ENCODE results near the gene AHR.

Gene AHR

GRCh38 chr7:17365775-17366174 lies 67.3 kb downstream of the AHR start:
- peaks cover 31% of the 10 kb centered on the region for H3K4me1 ChIP-seq (ENCODE audit: control insufficient read depth, insufficient read depth, low read length)
- no peak overlapping the region for H3K4me3 ChIP-seq (ENCODE audit: low read length)
- no peaks in the 10 kb centered on the region for H3K36me3 ChIP-seq (ENCODE audit: control insufficient read depth, insufficient read depth, low read length, severe bottlenecking)
- H3K9ac ChIP-seq (ENCODE audit: low read length), result no peak overlapping the region
- no peak for DNase-seq (ENCODE audit: low read depth)
- no peaks in the 10 kb centered on the region for H3K9me3 ChIP-seq (ENCODE audit: control insufficient read depth, low read length)
- no peaks in the 10 kb centered on the region for H3K27me3 ChIP-seq (replicated peaks; ENCODE audit: control insufficient read depth, insufficient read depth, low read length)

GRCh38 chr7:17367502-17367901 lies 69.0 kb downstream of the AHR start:
- DNase-seq (ENCODE audit: low read depth), result peak; percentile 44
- H3K9me3 ChIP-seq (ENCODE audit: control insufficient read depth, low read length), result no peaks in the 10 kb centered on the region

GRCh38 chr7:17368856-17369524 lies 70.5 kb downstream of the AHR start:
- no peaks in the 10 kb centered on the region for H3K9me3 ChIP-seq (ENCODE audit: control insufficient read depth, low read length)
- no peak for DNase-seq (ENCODE audit: low read depth)
- peaks cover 49% of the 10 kb centered on the region for H3K4me1 ChIP-seq (ENCODE audit: control insufficient read depth, insufficient read depth, low read length)
- H3K4me3 ChIP-seq (ENCODE audit: low read length), result peak overlapping the region; percentile 2
- peak overlapping the region; percentile 31 for H3K9ac ChIP-seq (ENCODE audit: low read length)
- no peaks in the 10 kb centered on the region for H3K27me3 ChIP-seq (replicated peaks; ENCODE audit: control insufficient read depth, insufficient read depth, low read length)
- no peaks in the 10 kb centered on the region for H3K36me3 ChIP-seq (ENCODE audit: control insufficient read depth, insufficient read depth, low read length, severe bottlenecking)

More at GRCh38 chr7:17367502-17367901, 69.0 kb downstream of the AHR start:
- peaks cover 46% of the 10 kb centered on the region for H3K4me1 ChIP-seq (ENCODE audit: control insufficient read depth, insufficient read depth, low read length)
- peak overlapping the region; percentile 36 for H3K9ac ChIP-seq (ENCODE audit: low read length)
- no peaks in the 10 kb centered on the region for H3K36me3 ChIP-seq (ENCODE audit: control insufficient read depth, insufficient read depth, low read length, severe bottlenecking)
- H3K27me3 ChIP-seq (replicated peaks; ENCODE audit: control insufficient read depth, insufficient read depth, low read length), result no peaks in the 10 kb centered on the region
- no peak overlapping the region for H3K4me3 ChIP-seq (ENCODE audit: low read length)

GRCh38 chr7:17369691-17370426 lies 71.4 kb downstream of the AHR start:
- peak; percentile 96 for DNase-seq (ENCODE audit: low read depth)
- no peaks in the 10 kb centered on the region for H3K9me3 ChIP-seq (ENCODE audit: control insufficient read depth, low read length)
- no peaks in the 10 kb centered on the region for H3K27me3 ChIP-seq (replicated peaks; ENCODE audit: control insufficient read depth, insufficient read depth, low read length)
- peak overlapping the region; percentile 62 for H3K4me3 ChIP-seq (ENCODE audit: low read length)
- H3K4me1 ChIP-seq (ENCODE audit: control insufficient read depth, insufficient read depth, low read length), result peaks cover 58% of the 10 kb centered on the region
- no peaks in the 10 kb centered on the region for H3K36me3 ChIP-seq (ENCODE audit: control insufficient read depth, insufficient read depth, low read length, severe bottlenecking)
- peak overlapping the region; percentile 73 for H3K9ac ChIP-seq (ENCODE audit: low read length)

- Histone ChIP-seq H3K4me1 (ENCODE audit: control insufficient read depth, insufficient read depth, low read length) (peaks cover 61% of the 10 kb centered on the region), H3K4me3 (ENCODE audit: low read length) (peak overlapping the region; percentile 47), H3K9ac (ENCODE audit: low read length) (peak overlapping the region; percentile 73), H3K27me3 (replicated peaks; ENCODE audit: control insufficient read depth, insufficient read depth, low read length) (no peaks in the 10 kb centered on the region), H3K9me3 (ENCODE audit: control insufficient read depth, low read length) (no peaks in the 10 kb centered on the region), H3K36me3 (ENCODE audit: control insufficient read depth, insufficient read depth, low read length, severe bottlenecking) (no peaks in the 10 kb centered on the region)
- DNase-seq (ENCODE audit: low read depth), result no peak
Measured at GRCh38 chr7:17370901-17371585, 72.6 kb downstream of the AHR start.

- no peaks in the 10 kb centered on the region for H3K9me3 ChIP-seq (ENCODE audit: control insufficient read depth, low read length)
- peaks cover 61% of the 10 kb centered on the region for H3K4me1 ChIP-seq (ENCODE audit: control insufficient read depth, insufficient read depth, low read length)
- H3K9ac ChIP-seq (ENCODE audit: low read length), result peak overlapping the region; percentile 74
- no peaks in the 10 kb centered on the region for H3K27me3 ChIP-seq (replicated peaks; ENCODE audit: control insufficient read depth, insufficient read depth, low read length)
- DNase-seq (ENCODE audit: low read depth), result peak; percentile 95
- no peaks in the 10 kb centered on the region for H3K36me3 ChIP-seq (ENCODE audit: control insufficient read depth, insufficient read depth, low read length, severe bottlenecking)
- peak overlapping the region; percentile 56 for H3K4me3 ChIP-seq (ENCODE audit: low read length)
Measured at GRCh38 chr7:17371671-17372524, 73.4 kb downstream of the AHR start.

- H3K9me3 ChIP-seq (ENCODE audit: control insufficient read depth, low read length), result no peaks in the 10 kb centered on the region
- no peaks in the 10 kb centered on the region for H3K36me3 ChIP-seq (ENCODE audit: control insufficient read depth, insufficient read depth, low read length, severe bottlenecking)
- H3K27me3 ChIP-seq (replicated peaks; ENCODE audit: control insufficient read depth, insufficient read depth, low read length), result no peaks in the 10 kb centered on the region
- DNase-seq (ENCODE audit: low read depth), result no peak
- H3K4me1 ChIP-seq (ENCODE audit: control insufficient read depth, insufficient read depth, low read length), result peaks cover 47% of the 10 kb centered on the region
- H3K4me3 ChIP-seq (ENCODE audit: low read length), result peak overlapping the region; percentile 24
- H3K9ac ChIP-seq (ENCODE audit: low read length), result no peak overlapping the region
Measured at GRCh38 chr7:17374157-17374556, 75.7 kb downstream of the AHR start.

GRCh38 chr7:17374654-17375053 lies 76.2 kb downstream of the AHR start:
- DNase-seq (ENCODE audit: low read depth), result no peak
- no peaks in the 10 kb centered on the region for H3K36me3 ChIP-seq (ENCODE audit: control insufficient read depth, insufficient read depth, low read length, severe bottlenecking)
- no peaks in the 10 kb centered on the region for H3K27me3 ChIP-seq (replicated peaks; ENCODE audit: control insufficient read depth, insufficient read depth, low read length)
- no peak overlapping the region for H3K9ac ChIP-seq (ENCODE audit: low read length)
- H3K4me1 ChIP-seq (ENCODE audit: control insufficient read depth, insufficient read depth, low read length), result peaks cover 42% of the 10 kb centered on the region
- H3K9me3 ChIP-seq (ENCODE audit: control insufficient read depth, low read length), result no peaks in the 10 kb centered on the region
- H3K4me3 ChIP-seq (ENCODE audit: low read length), result peak overlapping the region; percentile 24

- no peak for DNase-seq (ENCODE audit: low read depth)
- H3K9ac ChIP-seq (ENCODE audit: low read length), result no peak overlapping the region
- H3K4me1 ChIP-seq (ENCODE audit: control insufficient read depth, insufficient read depth, low read length), result peaks cover 34% of the 10 kb centered on the region
- no peaks in the 10 kb centered on the region for H3K9me3 ChIP-seq (ENCODE audit: control insufficient read depth, low read length)
- no peak overlapping the region for H3K4me3 ChIP-seq (ENCODE audit: low read length)
- H3K27me3 ChIP-seq (replicated peaks; ENCODE audit: control insufficient read depth, insufficient read depth, low read length), result no peaks in the 10 kb centered on the region
- no peaks in the 10 kb centered on the region for H3K36me3 ChIP-seq (ENCODE audit: control insufficient read depth, insufficient read depth, low read length, severe bottlenecking)
Measured at GRCh38 chr7:17376595-17376994, 78.1 kb downstream of the AHR start.

GRCh38 chr7:17380736-17381662 lies 82.5 kb downstream of the AHR start:
- Histone ChIP-seq H3K9ac (ENCODE audit: low read length) (no peak overlapping the region), H3K4me1 (ENCODE audit: control insufficient read depth, insufficient read depth, low read length) (peaks cover 11% of the 10 kb centered on the region), H3K27me3 (replicated peaks; ENCODE audit: control insufficient read depth, insufficient read depth, low read length) (no peaks in the 10 kb centered on the region), H3K36me3 (ENCODE audit: control insufficient read depth, insufficient read depth, low read length, severe bottlenecking) (no peaks in the 10 kb centered on the region), H3K9me3 (ENCODE audit: control insufficient read depth, low read length) (no peaks in the 10 kb centered on the region), H3K4me3 (ENCODE audit: low read length) (peak overlapping the region; percentile 16)
- peak; percentile 53 for DNase-seq (ENCODE audit: low read depth)
